HCT116 (cell line): Measurements from ENCODE around the gene PCSK2. TPM values are rescaled to one million over a fixed set of nuclear protein-coding genes. Genes with fewer than 3 reads are reported as not detected.

ENCODE experiments used
- ATAC-seq: fragments of 200-7000 bp; cut with Tn5 transposase; 2 replicates; pipeline ENCODE4 v1.9.1; 2020; ENCODE audit warnings: mild to moderate bottlenecking, moderate library complexity
- BruUV-seq: library from RNA; stranded (reverse); fragments of 400-500 nt; replicated peaks from 2 replicates; lab custom pipeline; 2021; lab: Mats Ljungman, UMichigan
- CTCF ChIA-PET: fragments of 300-600 bp; sonication (Branson Sonifier 250); formaldehyde crosslinking; loops from one replicate; lab custom pipeline; 2021; ENCODE audit warnings: antibody characterized with exemption; lab: Charles Lee
- POLR2A ChIA-PET: fragments of 300-600, 350-600 bp; sonication (Branson Sonifier 250); formaldehyde crosslinking; loops from one replicate; lab custom pipeline; 2021; ENCODE audit warnings: antibody characterized with exemption; lab: Charles Lee
- RAD21 ChIA-PET, 2 experiments: fragments of 300-600 bp; sonication (Branson Sonifier 250); formaldehyde crosslinking; loops; one replicate each; lab custom pipeline; 2023; ENCODE audit warnings: low total read pairs in 2 of 2; ENCODE audit not compliant: uncharacterized antibody in 2 of 2, unreplicated experiment in 2 of 2, low non-redundant PET in 1 of 2; lab: Charles Lee
- DNase-seq: peaks from one replicate; pipeline ENCODE4 v3.0.0-alpha.2; 2010; ENCODE audit warnings: low read depth, low spot score
- H2AFZ ChIP-seq: fragments of 200-600 bp; shearing (Covaris generic), sonication (generic); 2 replicates; pipeline ENCODE4 v1.6.1; 2017; ENCODE audit warnings: low read depth, mixed run types, mixed read lengths, antibody characterized with exemption, low read length; ENCODE audit not compliant: poor library complexity, severe bottlenecking
- H3K27ac ChIP-seq: 2 replicates; pipeline ENCODE4 v1.5.1; 2012; ENCODE audit warnings: low read depth, low read length
- H3K27me3 ChIP-seq: fragments of 200-600 bp; sonication (generic); 2 replicates; pipeline ENCODE4 v1.6.1; 2016; ENCODE audit warnings: mixed run types, low read length, mixed read lengths; ENCODE audit not compliant: insufficient read depth
- H3K36me3 ChIP-seq, 2 experiments: fragments of 200-500 bp in 1 of 2; fragments of 200-600 bp in 1 of 2; sonication (Bioruptor generic) in 1 of 2; sonication (generic) in 1 of 2; 2 replicates each; pipeline versions ENCODE4 v1.5.1 to v1.6.1; 2014 to 2016; ENCODE audit warnings: low read length in 2 of 2, inconsistent platforms in 1 of 2, mixed read lengths in 1 of 2, mixed run types in 1 of 2; ENCODE audit not compliant: insufficient read depth in 2 of 2, control insufficient read depth in 1 of 2
- H3K4me1 ChIP-seq, 2 experiments: fragments of 200-600 bp in 1 of 2; sonication (generic) in 1 of 2; 2 replicates each; pipeline versions ENCODE4 v1.5.1 to v1.6.1; 2012 to 2017; ENCODE audit warnings: low read length in 2 of 2, inconsistent platforms in 1 of 2, mild to moderate bottlenecking in 1 of 2, mixed read lengths in 1 of 2, mixed run types in 1 of 2, moderate library complexity in 1 of 2; ENCODE audit not compliant: insufficient read depth in 2 of 2, control insufficient read depth in 1 of 2
- H3K4me2 ChIP-seq: fragments of 200-600 bp; sonication (generic); 2 replicates; pipeline ENCODE4 v1.6.1; 2017; ENCODE audit warnings: mixed run types, low read length, mixed read lengths
- H3K4me3 ChIP-seq, 2 experiments: fragments of 200-600 bp in 1 of 2; sonication (generic) in 1 of 2; replicated peaks in 1 of 2; 2 replicates each; pipeline ENCODE4 v1.5.1; 2011 to 2016; ENCODE audit warnings: low read length in 2 of 2, control low read depth in 1 of 2, low read depth in 1 of 2, mild to moderate bottlenecking in 1 of 2, mixed read lengths in 1 of 2, mixed run types in 1 of 2
- H3K79me2 ChIP-seq: fragments of 200-600 bp; sonication (generic); 2 replicates; pipeline ENCODE4 v1.6.1; 2017; ENCODE audit warnings: mild to moderate bottlenecking, mixed run types, low read length, moderate library complexity, mixed read lengths; ENCODE audit not compliant: insufficient read depth
- H3K9ac ChIP-seq: fragments of 200-600 bp; sonication (generic); 2 replicates; pipeline ENCODE4 v1.6.1; 2016; ENCODE audit warnings: low read length, mixed read lengths
- H3K9me2 ChIP-seq: fragments of 200-600 bp; sonication (generic), shearing (Covaris generic); 2 replicates; pipeline ENCODE4 v1.6.1; 2017; ENCODE audit warnings: mixed run types, mild to moderate bottlenecking, moderate library complexity; ENCODE audit not compliant: insufficient read depth
- H3K9me3 ChIP-seq, 2 experiments: fragments of 200-500 bp in 1 of 2; fragments of 200-600 bp in 1 of 2; sonication (Bioruptor generic) in 1 of 2; sonication (generic) in 1 of 2; 2 replicates each; pipeline ENCODE4 v1.6.1; 2014 to 2017; ENCODE audit warnings: low read length in 2 of 2, mixed read lengths in 2 of 2, inconsistent platforms in 1 of 2, low read depth in 1 of 2, mild to moderate bottlenecking in 1 of 2, mixed run types in 1 of 2, moderate library complexity in 1 of 2; ENCODE audit not compliant: control insufficient read depth in 1 of 2, insufficient read depth in 1 of 2
- H4K20me1 ChIP-seq: fragments of 200-600 bp; sonication (generic), shearing (Covaris generic); 2 replicates; pipeline ENCODE4 v1.6.1; 2017; ENCODE audit warnings: mixed run types, mild to moderate bottlenecking, moderate library complexity; ENCODE audit not compliant: insufficient read depth
- CEBPB ChIP-seq: IDR thresholded peaks from 2 replicates; pipeline ENCODE4 v1.6.1; 2012; ENCODE audit warnings: low read depth
- EZH2 ChIP-seq: fragments of 200-600 bp; sonication (generic); IDR thresholded peaks from 2 replicates; pipeline ENCODE4 v1.6.1; 2017; ENCODE audit warnings: antibody characterized with exemption, mixed run types
- FOSL1 ChIP-seq: IDR thresholded peaks from 2 replicates; pipeline ENCODE4 v1.6.1; 2012; ENCODE audit warnings: low read depth
- POLR2A ChIP-seq: IDR thresholded peaks from 2 replicates; pipeline ENCODE4 v1.7.0; 2011; ENCODE audit warnings: borderline replicate concordance; ENCODE audit not compliant: insufficient read depth, insufficient read length; ENCODE audit errors: extremely low read depth
- RAD21 ChIP-seq: IDR thresholded peaks from 2 replicates; pipeline ENCODE4 v1.6.1; 2012; ENCODE audit warnings: low read depth, mild to moderate bottlenecking
- TCF7L2 ChIP-seq: IDR thresholded peaks from 2 replicates; pipeline ENCODE4 v1.7.0; 2011; ENCODE audit warnings: borderline replicate concordance, inconsistent platforms; ENCODE audit not compliant: insufficient read depth, insufficient read length; ENCODE audit errors: extremely low read depth
- ZNF274 ChIP-seq: fragments of 200-500 bp; sonication (Bioruptor generic); IDR thresholded peaks from 2 replicates; pipeline ENCODE4 v1.6.1; 2014; ENCODE audit warnings: mild to moderate bottlenecking, low read depth, low read length, inconsistent platforms
- intact Hi-C: fragments of 100-400 bp; cut with micrococcal nuclease; formaldehyde crosslinking; loops from 2 replicates; pipeline ENCODE4 v1.10.0; 2022
- total RNA-seq: library from RNA; stranded (reverse); gene quantifications from one replicate; pipeline ENCODE4 v1.2.1, GENCODE V29; 2021; ENCODE audit not compliant: unreplicated experiment
- TF ChIP-seq, protein P1 (sequence below): IDR thresholded peaks from 2 replicates; pipeline ENCODE4 v1.6.1; 2012; ENCODE audit warnings: low read depth
- TF ChIP-seq, protein P2 (sequence below): IDR thresholded peaks from 2 replicates; pipeline ENCODE4 v1.6.1; 2011; ENCODE audit warnings: mild to moderate bottlenecking, low read length, moderate library complexity; ENCODE audit not compliant: insufficient replicate concordance; ENCODE audit errors: extremely low read depth

Gene PCSK2
- total RNA-seq, 1 experiment from 2014 or later: not detected

DNA sequence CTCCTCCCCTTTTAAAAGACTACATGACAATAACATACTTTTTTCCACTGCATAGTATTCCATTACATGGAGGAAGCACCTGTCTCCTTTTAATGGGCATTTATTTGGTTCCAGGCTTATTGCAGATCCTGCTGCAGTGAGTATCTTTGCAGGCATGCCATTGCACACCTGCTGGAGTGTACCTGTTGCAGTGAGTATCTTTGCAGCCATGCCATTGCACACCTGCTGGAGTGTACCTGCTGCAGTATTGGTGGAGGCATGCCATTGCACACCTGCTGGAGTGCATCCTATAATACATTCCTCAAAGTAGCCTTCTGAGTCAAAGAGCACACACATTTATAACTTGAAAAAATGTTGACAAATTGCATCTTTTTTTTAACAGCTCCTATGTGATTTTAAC, 302.7 kb downstream of the PCSK2 start:
- Histone ChIP-seq H2AFZ (no peak overlapping the region), H3K4me3 (no peak overlapping the region), H3K9me2 (no peaks in the 10 kb centered on the region), H3K79me2 (no peaks in the 10 kb centered on the region), H4K20me1 (no peaks in the 10 kb centered on the region), H3K27ac (no peak overlapping the region), H3K27me3 (no peaks in the 10 kb centered on the region), H3K9ac (no peak overlapping the region), H3K4me2 (no peak overlapping the region), H3K36me3 (no peaks in the 10 kb centered on the region), H3K4me1 (peaks cover 16 to 30% of the 10 kb centered on the region in 2 experiments), H3K9me3 (no peaks in the 10 kb centered on the region)
- CTCF ChIA-PET: interaction anchor here (1.4 kb wide), 1 partner anchor 120 kb away, joined by 3 read pairs; no protein-coding TSS in a partner anchor
- ATAC-seq (no peak), DNase-seq (no peak)
- RAD21 ChIA-PET: no interaction called here
- no TSS peak for BruUV-seq
- POLR2A ChIA-PET: no interaction called here
- TF ChIP-seq EZH2 (no peak), POLR2A (no peak), TCF7L2 (no peak), RAD21 (no peak), FOSL1 (no peak), CEBPB (no peak), ZNF274 (no peak)
- TF ChIP-seq, protein P1, sequence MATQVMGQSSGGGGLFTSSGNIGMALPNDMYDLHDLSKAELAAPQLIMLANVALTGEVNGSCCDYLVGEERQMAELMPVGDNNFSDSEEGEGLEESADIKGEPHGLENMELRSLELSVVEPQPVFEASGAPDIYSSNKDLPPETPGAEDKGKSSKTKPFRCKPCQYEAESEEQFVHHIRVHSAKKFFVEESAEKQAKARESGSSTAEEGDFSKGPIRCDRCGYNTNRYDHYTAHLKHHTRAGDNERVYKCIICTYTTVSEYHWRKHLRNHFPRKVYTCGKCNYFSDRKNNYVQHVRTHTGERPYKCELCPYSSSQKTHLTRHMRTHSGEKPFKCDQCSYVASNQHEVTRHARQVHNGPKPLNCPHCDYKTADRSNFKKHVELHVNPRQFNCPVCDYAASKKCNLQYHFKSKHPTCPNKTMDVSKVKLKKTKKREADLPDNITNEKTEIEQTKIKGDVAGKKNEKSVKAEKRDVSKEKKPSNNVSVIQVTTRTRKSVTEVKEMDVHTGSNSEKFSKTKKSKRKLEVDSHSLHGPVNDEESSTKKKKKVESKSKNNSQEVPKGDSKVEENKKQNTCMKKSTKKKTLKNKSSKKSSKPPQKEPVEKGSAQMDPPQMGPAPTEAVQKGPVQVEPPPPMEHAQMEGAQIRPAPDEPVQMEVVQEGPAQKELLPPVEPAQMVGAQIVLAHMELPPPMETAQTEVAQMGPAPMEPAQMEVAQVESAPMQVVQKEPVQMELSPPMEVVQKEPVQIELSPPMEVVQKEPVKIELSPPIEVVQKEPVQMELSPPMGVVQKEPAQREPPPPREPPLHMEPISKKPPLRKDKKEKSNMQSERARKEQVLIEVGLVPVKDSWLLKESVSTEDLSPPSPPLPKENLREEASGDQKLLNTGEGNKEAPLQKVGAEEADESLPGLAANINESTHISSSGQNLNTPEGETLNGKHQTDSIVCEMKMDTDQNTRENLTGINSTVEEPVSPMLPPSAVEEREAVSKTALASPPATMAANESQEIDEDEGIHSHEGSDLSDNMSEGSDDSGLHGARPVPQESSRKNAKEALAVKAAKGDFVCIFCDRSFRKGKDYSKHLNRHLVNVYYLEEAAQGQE: no peak
- TF ChIP-seq, protein P2, sequence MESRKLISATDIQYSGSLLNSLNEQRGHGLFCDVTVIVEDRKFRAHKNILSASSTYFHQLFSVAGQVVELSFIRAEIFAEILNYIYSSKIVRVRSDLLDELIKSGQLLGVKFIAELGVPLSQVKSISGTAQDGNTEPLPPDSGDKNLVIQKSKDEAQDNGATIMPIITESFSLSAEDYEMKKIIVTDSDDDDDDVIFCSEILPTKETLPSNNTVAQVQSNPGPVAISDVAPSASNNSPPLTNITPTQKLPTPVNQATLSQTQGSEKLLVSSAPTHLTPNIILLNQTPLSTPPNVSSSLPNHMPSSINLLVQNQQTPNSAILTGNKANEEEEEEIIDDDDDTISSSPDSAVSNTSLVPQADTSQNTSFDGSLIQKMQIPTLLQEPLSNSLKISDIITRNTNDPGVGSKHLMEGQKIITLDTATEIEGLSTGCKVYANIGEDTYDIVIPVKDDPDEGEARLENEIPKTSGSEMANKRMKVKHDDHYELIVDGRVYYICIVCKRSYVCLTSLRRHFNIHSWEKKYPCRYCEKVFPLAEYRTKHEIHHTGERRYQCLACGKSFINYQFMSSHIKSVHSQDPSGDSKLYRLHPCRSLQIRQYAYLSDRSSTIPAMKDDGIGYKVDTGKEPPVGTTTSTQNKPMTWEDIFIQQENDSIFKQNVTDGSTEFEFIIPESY: no peak
- intact Hi-C loops: no loop called here
